ENCODE data around the gene MME. TPM values are rescaled to one million over a fixed set of nuclear protein-coding genes. Genes with fewer than 3 reads are reported as not detected.

The MME gene
- total RNA-seq, 1 donor = 102 TPM

DNA sequence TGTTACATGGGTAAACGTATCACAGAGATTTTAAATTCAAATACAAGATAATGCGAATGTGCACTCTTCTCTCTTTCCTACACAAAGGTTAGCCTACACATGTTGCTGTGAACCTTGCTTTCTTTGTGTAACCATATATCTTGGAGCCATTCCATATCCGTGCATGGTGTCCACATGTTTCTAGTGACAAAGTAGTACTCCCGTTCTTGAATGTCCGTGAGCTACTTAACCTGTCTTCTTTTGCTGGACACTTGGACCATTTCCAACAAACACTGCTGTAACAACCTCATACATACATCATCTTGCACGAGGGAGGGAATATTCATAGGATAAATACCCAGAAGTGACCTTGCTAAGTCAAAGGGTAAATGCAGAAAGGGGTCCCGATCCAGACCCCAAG is 138.3 kb downstream of the MME start:
- Histone ChIP-seq H3K79me2 (ENCODE audit: insufficient read depth, low read length) (no peaks in the 10 kb centered on the region), H3K9me3 (ENCODE audit: low read depth, low read length) (peaks cover 2% of the 10 kb centered on the region), H3K27ac (ENCODE audit: low read depth, low read length) (no peak overlapping the region), H3K4me1 (ENCODE audit: insufficient read depth, low read length) (peaks cover 5% of the 10 kb centered on the region), H3K36me3 (ENCODE audit: insufficient read depth, low read length) (no peaks in the 10 kb centered on the region), H3K4me2 (ENCODE audit: insufficient read depth, low read length) (no peak overlapping the region), H3K4me3 (ENCODE audit: insufficient read depth, low read length) (no peak overlapping the region), H2AFZ (ENCODE audit: low read length) (no peak overlapping the region), H3K27me3 (ENCODE audit: insufficient read depth, low read length) (no peaks in the 10 kb centered on the region), H4K20me1 (ENCODE audit: insufficient read depth, low read length) (no peaks in the 10 kb centered on the region)
- TF ChIP-seq, protein P1, sequence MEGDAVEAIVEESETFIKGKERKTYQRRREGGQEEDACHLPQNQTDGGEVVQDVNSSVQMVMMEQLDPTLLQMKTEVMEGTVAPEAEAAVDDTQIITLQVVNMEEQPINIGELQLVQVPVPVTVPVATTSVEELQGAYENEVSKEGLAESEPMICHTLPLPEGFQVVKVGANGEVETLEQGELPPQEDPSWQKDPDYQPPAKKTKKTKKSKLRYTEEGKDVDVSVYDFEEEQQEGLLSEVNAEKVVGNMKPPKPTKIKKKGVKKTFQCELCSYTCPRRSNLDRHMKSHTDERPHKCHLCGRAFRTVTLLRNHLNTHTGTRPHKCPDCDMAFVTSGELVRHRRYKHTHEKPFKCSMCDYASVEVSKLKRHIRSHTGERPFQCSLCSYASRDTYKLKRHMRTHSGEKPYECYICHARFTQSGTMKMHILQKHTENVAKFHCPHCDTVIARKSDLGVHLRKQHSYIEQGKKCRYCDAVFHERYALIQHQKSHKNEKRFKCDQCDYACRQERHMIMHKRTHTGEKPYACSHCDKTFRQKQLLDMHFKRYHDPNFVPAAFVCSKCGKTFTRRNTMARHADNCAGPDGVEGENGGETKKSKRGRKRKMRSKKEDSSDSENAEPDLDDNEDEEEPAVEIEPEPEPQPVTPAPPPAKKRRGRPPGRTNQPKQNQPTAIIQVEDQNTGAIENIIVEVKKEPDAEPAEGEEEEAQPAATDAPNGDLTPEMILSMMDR (IDR thresholded peaks at IDR 0.05; ENCODE audit: extremely low read depth, low read depth, low read length) = no peak
- no peak for DNase-seq (ENCODE audit: insufficient read length, low spot score, missing footprints)

DNA sequence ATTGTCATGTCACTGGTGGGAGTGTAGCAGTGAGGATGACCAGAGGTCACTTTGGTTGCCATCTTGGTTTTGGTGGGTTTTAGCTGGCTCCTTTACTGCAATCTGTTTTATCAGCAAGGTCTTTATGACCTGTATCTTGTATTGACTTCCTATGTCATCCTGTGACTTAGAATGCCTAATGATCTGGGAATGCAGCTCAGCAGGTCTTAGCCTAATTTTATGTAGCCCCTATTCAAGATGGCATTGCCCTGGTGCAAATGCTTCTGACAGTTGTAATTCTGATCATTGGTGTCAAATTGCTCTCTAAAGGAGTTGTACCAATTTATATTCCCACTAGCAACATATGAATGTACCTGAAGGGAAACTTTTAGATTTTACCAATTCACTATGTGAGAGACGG is 139.0 kb downstream of the MME start:
- no peak overlapping the region for H3K27ac ChIP-seq (ENCODE audit: low read depth, low read length)
- no peak overlapping the region for H3K4me2 ChIP-seq (ENCODE audit: insufficient read depth, low read length)
- no peaks in the 10 kb centered on the region for H3K27me3 ChIP-seq (ENCODE audit: insufficient read depth, low read length)
- no peaks in the 10 kb centered on the region for H3K79me2 ChIP-seq (ENCODE audit: insufficient read depth, low read length)
- no peaks in the 10 kb centered on the region for H3K36me3 ChIP-seq (ENCODE audit: insufficient read depth, low read length)
- no peak overlapping the region for H3K4me3 ChIP-seq (ENCODE audit: insufficient read depth, low read length)
- H3K4me1 ChIP-seq (ENCODE audit: insufficient read depth, low read length) = peaks cover 5% of the 10 kb centered on the region
- no peak for DNase-seq (ENCODE audit: insufficient read length, low spot score, missing footprints)
- no peak overlapping the region for H2AFZ ChIP-seq (ENCODE audit: low read length)
- H3K9me3 ChIP-seq (ENCODE audit: low read depth, low read length) = peaks cover 2% of the 10 kb centered on the region
- TF ChIP-seq, protein P1 (IDR thresholded peaks at IDR 0.05; ENCODE audit: extremely low read depth, low read depth, low read length) = no peak
- no peaks in the 10 kb centered on the region for H4K20me1 ChIP-seq (ENCODE audit: insufficient read depth, low read length)

DNA sequence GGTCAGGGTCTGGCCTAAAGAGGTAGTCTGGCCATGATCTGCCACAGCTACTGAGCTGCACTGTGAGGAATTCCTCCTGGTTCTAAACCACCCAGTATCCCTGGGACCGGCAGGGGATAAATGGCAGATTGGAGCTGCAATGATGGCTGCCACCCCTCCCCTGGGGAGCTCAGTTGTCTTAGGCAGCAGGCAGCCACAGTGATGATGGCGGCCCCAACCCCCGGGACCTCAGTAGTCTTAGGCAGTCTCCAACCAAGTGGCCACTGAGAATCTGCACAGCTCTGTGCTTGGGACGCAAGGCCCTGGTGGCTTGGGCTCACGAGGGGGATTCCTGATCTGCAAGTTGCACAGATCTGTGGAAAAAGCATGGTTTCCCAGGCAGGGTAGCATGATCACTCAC is 145.3 kb downstream of the MME start:
- no peak overlapping the region for H3K4me3 ChIP-seq (ENCODE audit: insufficient read depth, low read length)
- H2AFZ ChIP-seq (ENCODE audit: low read length) = no peak overlapping the region
- H3K4me2 ChIP-seq (ENCODE audit: insufficient read depth, low read length) = no peak overlapping the region
- no peaks in the 10 kb centered on the region for H4K20me1 ChIP-seq (ENCODE audit: insufficient read depth, low read length)
- no peaks in the 10 kb centered on the region for H3K4me1 ChIP-seq (ENCODE audit: insufficient read depth, low read length)
- no peak overlapping the region for H3K27ac ChIP-seq (ENCODE audit: low read depth, low read length)
- no peak for DNase-seq (ENCODE audit: insufficient read length, low spot score, missing footprints)
- TF ChIP-seq, protein P1 (IDR thresholded peaks at IDR 0.05; ENCODE audit: extremely low read depth, low read depth, low read length) = no peak
- H3K9me3 ChIP-seq (ENCODE audit: low read depth, low read length) = peaks cover 2% of the 10 kb centered on the region
- no peaks in the 10 kb centered on the region for H3K79me2 ChIP-seq (ENCODE audit: insufficient read depth, low read length)
- no peaks in the 10 kb centered on the region for H3K36me3 ChIP-seq (ENCODE audit: insufficient read depth, low read length)
- no peaks in the 10 kb centered on the region for H3K27me3 ChIP-seq (ENCODE audit: insufficient read depth, low read length)

DNA sequence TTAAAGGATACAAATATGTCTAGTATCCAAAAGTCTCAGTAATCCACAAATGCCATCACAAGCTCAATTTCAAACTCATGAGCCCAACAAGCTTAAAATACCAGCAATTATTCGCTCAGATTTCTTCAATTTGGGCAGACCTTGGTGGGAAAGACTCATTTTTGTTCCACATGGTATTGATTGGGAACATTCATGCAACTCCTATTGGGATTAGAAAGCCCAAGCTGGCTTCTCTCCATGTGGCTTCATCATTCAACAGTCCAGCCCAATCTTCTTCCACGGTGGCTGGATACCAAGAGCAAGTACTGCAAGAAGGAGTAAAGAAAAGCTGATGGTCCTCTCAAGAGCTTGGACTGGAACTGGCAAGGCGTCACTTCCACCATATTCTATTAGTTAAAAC is 147.0 kb downstream of the MME start:
- H3K9me3 ChIP-seq (ENCODE audit: low read depth, low read length) = no peaks in the 10 kb centered on the region

More for the DNA sequence above, 147.0 kb downstream of the MME start:
- no peaks in the 10 kb centered on the region for H3K27me3 ChIP-seq (ENCODE audit: insufficient read depth, low read length)
- H3K27ac ChIP-seq (ENCODE audit: low read depth, low read length) = no peak overlapping the region
- no peaks in the 10 kb centered on the region for H4K20me1 ChIP-seq (ENCODE audit: insufficient read depth, low read length)
- no peak overlapping the region for H3K4me3 ChIP-seq (ENCODE audit: insufficient read depth, low read length)
- TF ChIP-seq, protein P1 (IDR thresholded peaks at IDR 0.05; ENCODE audit: extremely low read depth, low read depth, low read length) = no peak
- peaks cover 3% of the 10 kb centered on the region for H3K4me1 ChIP-seq (ENCODE audit: insufficient read depth, low read length)
- no peaks in the 10 kb centered on the region for H3K36me3 ChIP-seq (ENCODE audit: insufficient read depth, low read length)
- no peak overlapping the region for H3K4me2 ChIP-seq (ENCODE audit: insufficient read depth, low read length)
- no peak overlapping the region for H2AFZ ChIP-seq (ENCODE audit: low read length)
- no peaks in the 10 kb centered on the region for H3K79me2 ChIP-seq (ENCODE audit: insufficient read depth, low read length)
- no peak for DNase-seq (ENCODE audit: insufficient read length, low spot score, missing footprints)
